ENCODE measurements around the gene RPH3AL.

The RPH3AL gene

GRCh38 chr17:306536-307294 is 45.9 kb downstream of the RPH3AL start:
- in situ Hi-C loops (cut with MboI; ENCODE audit: low pct_unique_long_range_greater_than_20kb, low sequenced_read_pairs, unreplicated experiment): no loop called here
- TF ChIP-seq, protein P1, sequence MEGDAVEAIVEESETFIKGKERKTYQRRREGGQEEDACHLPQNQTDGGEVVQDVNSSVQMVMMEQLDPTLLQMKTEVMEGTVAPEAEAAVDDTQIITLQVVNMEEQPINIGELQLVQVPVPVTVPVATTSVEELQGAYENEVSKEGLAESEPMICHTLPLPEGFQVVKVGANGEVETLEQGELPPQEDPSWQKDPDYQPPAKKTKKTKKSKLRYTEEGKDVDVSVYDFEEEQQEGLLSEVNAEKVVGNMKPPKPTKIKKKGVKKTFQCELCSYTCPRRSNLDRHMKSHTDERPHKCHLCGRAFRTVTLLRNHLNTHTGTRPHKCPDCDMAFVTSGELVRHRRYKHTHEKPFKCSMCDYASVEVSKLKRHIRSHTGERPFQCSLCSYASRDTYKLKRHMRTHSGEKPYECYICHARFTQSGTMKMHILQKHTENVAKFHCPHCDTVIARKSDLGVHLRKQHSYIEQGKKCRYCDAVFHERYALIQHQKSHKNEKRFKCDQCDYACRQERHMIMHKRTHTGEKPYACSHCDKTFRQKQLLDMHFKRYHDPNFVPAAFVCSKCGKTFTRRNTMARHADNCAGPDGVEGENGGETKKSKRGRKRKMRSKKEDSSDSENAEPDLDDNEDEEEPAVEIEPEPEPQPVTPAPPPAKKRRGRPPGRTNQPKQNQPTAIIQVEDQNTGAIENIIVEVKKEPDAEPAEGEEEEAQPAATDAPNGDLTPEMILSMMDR (IDR thresholded peaks at IDR 0.05; ENCODE audit: extremely low read depth, insufficient read depth, missing control alignments): no peak
- no peak for DNase-seq (ENCODE audit: low spot score)

DNA sequence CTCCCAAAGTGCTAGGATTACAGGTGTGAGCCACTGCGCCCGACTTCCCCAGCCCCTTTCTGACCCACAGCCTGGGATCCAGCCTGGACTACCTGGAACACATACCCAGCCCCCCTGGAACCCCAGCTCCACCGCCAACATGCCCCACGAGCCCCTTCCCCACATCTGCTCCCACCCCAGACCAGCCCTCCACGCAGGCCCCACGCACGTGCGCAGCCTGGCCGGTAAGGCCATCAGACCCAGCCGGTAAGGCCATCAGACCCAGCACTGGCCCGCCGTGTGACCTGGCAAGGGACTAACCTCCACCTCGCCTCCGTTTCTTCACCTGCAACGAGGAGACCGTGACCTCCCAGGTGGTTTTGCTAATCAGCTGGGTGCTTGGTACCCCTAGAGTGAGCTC is 46.5 kb downstream of the RPH3AL start:
- in situ Hi-C loops (cut with MboI; ENCODE audit: low pct_unique_long_range_greater_than_20kb, low sequenced_read_pairs, unreplicated experiment): no loop called here
- TF ChIP-seq, protein P1 (IDR thresholded peaks at IDR 0.05; ENCODE audit: extremely low read depth, insufficient read depth, missing control alignments): no peak
- DNase-seq (ENCODE audit: low spot score): no peak

GRCh38 chr17:305090-305976 is 47.3 kb downstream of the RPH3AL start:
- no peak for DNase-seq (ENCODE audit: low spot score)
- TF ChIP-seq, protein P1 (IDR thresholded peaks at IDR 0.05; ENCODE audit: extremely low read depth, insufficient read depth, missing control alignments): no peak
- in situ Hi-C loops (cut with MboI; ENCODE audit: low pct_unique_long_range_greater_than_20kb, low sequenced_read_pairs, unreplicated experiment): no loop called here

- in situ Hi-C loops (cut with MboI; ENCODE audit: low pct_unique_long_range_greater_than_20kb, low sequenced_read_pairs, unreplicated experiment): no loop called here
- TF ChIP-seq, protein P1 (IDR thresholded peaks at IDR 0.05; ENCODE audit: extremely low read depth, insufficient read depth, missing control alignments): no peak
- no peak for DNase-seq (ENCODE audit: low spot score)
Observed at GRCh38 chr17:304461-304860, 48.1 kb downstream of the RPH3AL start.

DNA sequence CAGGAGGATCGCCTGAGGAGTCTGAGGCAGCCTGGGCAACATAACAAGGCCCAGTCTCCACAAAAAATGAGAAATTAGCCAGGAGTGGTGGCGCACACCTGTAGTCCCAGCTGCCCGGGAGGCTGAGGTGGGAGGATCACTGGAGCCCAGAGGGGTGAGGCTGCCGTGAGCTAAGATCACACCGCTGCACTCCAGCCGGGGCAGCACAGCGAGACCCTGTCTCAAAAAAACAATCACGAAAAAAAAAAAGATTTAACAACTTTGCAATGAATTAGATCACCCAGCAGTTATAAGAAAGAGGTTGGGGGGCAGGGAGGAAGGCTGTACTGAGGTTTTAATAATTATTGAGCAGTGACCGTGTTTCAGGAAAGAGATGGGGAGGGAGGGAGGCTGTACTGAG is 49.4 kb downstream of the RPH3AL start:
- no peak for DNase-seq (ENCODE audit: low spot score)
- in situ Hi-C loops (cut with MboI; ENCODE audit: low pct_unique_long_range_greater_than_20kb, low sequenced_read_pairs, unreplicated experiment): no loop called here

DNA sequence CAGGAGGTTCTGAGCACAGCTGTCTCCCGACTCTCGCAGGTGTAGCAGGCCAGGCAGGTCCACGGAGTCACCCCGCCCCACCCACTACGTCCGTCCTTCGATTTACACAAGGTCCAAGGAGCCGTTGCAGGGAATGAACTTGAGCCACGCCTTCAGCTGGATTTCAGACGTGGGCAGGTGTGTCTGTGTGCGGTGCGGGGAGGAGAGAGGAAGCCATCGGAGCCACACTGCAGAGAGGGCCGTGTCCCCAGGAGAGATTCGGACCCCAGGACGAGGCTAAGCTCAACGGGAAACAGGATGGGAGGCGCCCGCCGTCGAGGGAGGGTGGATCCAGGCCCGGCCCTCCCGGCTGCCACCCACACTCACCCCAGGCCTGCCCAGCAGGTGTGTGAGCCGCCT is 50.3 kb downstream of the RPH3AL start:
- DNase-seq (ENCODE audit: low spot score): no peak
- in situ Hi-C loops (cut with MboI; ENCODE audit: low pct_unique_long_range_greater_than_20kb, low sequenced_read_pairs, unreplicated experiment): no loop called here
- TF ChIP-seq, protein P1 (IDR thresholded peaks at IDR 0.05; ENCODE audit: extremely low read depth, insufficient read depth, missing control alignments): no peak

More for the DNA sequence above, 49.4 kb downstream of the RPH3AL start:
- TF ChIP-seq, protein P1 (IDR thresholded peaks at IDR 0.05; ENCODE audit: extremely low read depth, insufficient read depth, missing control alignments): no peak

Measured in GM13977 (cell line).